ENCODE results near the gene IL11RA. TPM values are rescaled to one million over a fixed set of nuclear protein-coding genes. Genes with fewer than 3 reads are reported as not detected.

Gene IL11RA
- total RNA-seq, 1 donor from 2014 or later = 0.79 TPM

DNA sequence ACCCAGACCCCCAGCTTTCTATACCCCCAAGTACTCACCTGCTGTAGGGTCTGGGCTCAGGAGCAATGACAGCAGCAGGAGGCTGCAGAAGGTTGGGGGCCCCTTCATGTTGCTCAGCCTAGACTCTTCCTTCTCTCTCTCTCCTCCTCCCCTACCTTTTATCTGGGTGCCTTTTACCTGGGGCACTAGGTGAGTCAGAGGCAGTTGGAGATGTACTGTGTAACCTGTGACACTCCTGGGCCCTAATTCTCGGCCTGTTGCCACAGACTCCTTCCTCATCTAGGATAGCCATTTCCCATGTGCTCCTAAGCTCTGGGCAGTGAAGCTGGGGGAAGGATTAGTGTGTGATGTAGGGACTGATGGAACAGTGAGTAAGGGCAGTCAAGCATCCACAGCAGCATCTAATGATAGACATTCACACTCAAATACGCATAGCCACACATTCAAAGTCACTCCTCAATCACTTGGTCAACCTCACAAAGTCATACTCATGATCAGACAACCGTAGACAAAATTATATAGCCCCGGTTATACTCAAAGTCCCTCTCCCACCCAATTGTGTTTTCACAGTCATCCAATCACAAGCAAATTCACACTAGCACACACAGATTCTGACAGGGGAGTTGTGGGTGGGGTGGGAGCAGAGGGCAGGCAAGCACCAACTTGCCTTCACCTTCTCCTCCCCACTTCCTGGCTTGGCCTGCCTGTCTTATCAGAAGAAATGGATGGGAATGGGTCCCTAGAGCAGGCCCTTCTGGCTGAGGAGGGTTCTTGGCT lies 10.7 kb downstream of the IL11RA start, which contains the start of gene CCL27:
Gene CCL27, minus strand, starts transcription at position 132 of the 777 bp plus-strand sequence. Its CDS starts 24 bp downstream, at position 108.
- peak; percentile 80 for DNase-seq (ENCODE audit: low read depth)
- TF ChIP-seq CTCF (IDR thresholded peaks at IDR 0.05; ENCODE audit: insufficient read depth, low read length, severe bottlenecking) = no peak
- H3K27me3 ChIP-seq (ENCODE audit: control insufficient read depth, insufficient read depth, low read length) = no peaks in the 10 kb centered on the region
- no peak for FAIRE-seq
- no peaks in the 10 kb centered on the region for H3K36me3 ChIP-seq (ENCODE audit: control insufficient read depth, insufficient read depth, low read length)
- no peak within 1 kb of the TSS for H3K4me3 ChIP-seq (ENCODE audit: low read depth, low read length)

DNA sequence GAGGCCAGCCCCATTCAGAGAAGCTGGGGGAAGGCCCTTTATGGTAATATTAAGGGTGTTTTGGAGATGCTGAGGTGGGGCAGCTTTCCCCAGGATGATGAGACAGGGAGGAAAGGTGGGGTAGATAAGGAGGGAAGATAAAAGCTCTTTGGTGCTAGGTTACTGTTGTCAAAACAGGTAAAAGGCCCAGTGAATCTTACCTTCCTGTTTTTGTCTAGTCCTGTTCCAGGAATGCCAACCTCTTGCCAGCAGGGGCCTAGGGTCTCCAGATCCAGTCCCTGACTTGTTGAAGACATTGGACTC lies 11.3 kb downstream of the IL11RA start:
- H3K27me3 ChIP-seq (ENCODE audit: control insufficient read depth, insufficient read depth, low read length) = no peaks in the 10 kb centered on the region
- TF ChIP-seq CTCF (IDR thresholded peaks at IDR 0.05; ENCODE audit: insufficient read depth, low read length, severe bottlenecking) = no peak
- H3K36me3 ChIP-seq (ENCODE audit: control insufficient read depth, insufficient read depth, low read length) = no peaks in the 10 kb centered on the region
- DNase-seq (ENCODE audit: low read depth) (no peak), FAIRE-seq (no peak)
- H3K4me3 ChIP-seq (ENCODE audit: low read depth, low read length) = no peak overlapping the region

- Histone ChIP-seq H3K4me3 (ENCODE audit: low read depth, low read length) (peak overlapping the region; percentile 91), H3K27me3 (ENCODE audit: control insufficient read depth, insufficient read depth, low read length) (no peaks in the 10 kb centered on the region)
- no peak for FAIRE-seq
These were observed 12.5 kb downstream of the IL11RA start for GRCh38 chr9:34664281-34665066.

GRCh38 chr9:34665067-34665380 lies 13.0 kb downstream of the IL11RA start:
- DNase-seq (ENCODE audit: low read depth) (no peak), FAIRE-seq (no peak)
- peak overlapping the region; percentile 91 for H3K4me3 ChIP-seq (ENCODE audit: low read depth, low read length)
- no peaks in the 10 kb centered on the region for H3K27me3 ChIP-seq (ENCODE audit: control insufficient read depth, insufficient read depth, low read length)
- no peak for TF ChIP-seq CTCF (IDR thresholded peaks at IDR 0.05; ENCODE audit: insufficient read depth, low read length, severe bottlenecking)
- H3K36me3 ChIP-seq (ENCODE audit: control insufficient read depth, insufficient read depth, low read length) = no peaks in the 10 kb centered on the region

More at GRCh38 chr9:34664281-34665066, 12.5 kb downstream of the IL11RA start:
- H3K36me3 ChIP-seq (ENCODE audit: control insufficient read depth, insufficient read depth, low read length) = no peaks in the 10 kb centered on the region
- peak; percentile 83 for TF ChIP-seq CTCF (IDR thresholded peaks at IDR 0.05; ENCODE audit: insufficient read depth, low read length, severe bottlenecking)
- DNase-seq (ENCODE audit: low read depth) = peak; percentile 63

- FAIRE-seq (peak; percentile 36), DNase-seq (ENCODE audit: low read depth) (peak; percentile 86)
- H3K4me3 ChIP-seq (ENCODE audit: low read depth, low read length) = peak overlapping the region; percentile 91
- no peaks in the 10 kb centered on the region for H3K27me3 ChIP-seq (ENCODE audit: control insufficient read depth, insufficient read depth, low read length)
- peaks cover 1% of the 10 kb centered on the region for H3K36me3 ChIP-seq (ENCODE audit: control insufficient read depth, insufficient read depth, low read length)
- no peak for TF ChIP-seq CTCF (IDR thresholded peaks at IDR 0.05; ENCODE audit: insufficient read depth, low read length, severe bottlenecking)
These were observed 13.6 kb downstream of the IL11RA start for GRCh38 chr9:34665381-34666250.
